SH-SY5Y (cell line): ENCODE data around the gene IGF2R.

Experiments
- GATA2 ChIP-seq: IDR thresholded peaks from 2 replicates; pipeline ENCODE4 v1.6.1; 2011; ENCODE audit warnings: mild to moderate bottlenecking, low read depth, low read length
- GATA3 ChIP-seq: IDR thresholded peaks from 2 replicates; pipeline ENCODE4 v1.6.1; 2011; ENCODE audit warnings: low read depth, mild to moderate bottlenecking, low read length, moderate library complexity

DNA sequence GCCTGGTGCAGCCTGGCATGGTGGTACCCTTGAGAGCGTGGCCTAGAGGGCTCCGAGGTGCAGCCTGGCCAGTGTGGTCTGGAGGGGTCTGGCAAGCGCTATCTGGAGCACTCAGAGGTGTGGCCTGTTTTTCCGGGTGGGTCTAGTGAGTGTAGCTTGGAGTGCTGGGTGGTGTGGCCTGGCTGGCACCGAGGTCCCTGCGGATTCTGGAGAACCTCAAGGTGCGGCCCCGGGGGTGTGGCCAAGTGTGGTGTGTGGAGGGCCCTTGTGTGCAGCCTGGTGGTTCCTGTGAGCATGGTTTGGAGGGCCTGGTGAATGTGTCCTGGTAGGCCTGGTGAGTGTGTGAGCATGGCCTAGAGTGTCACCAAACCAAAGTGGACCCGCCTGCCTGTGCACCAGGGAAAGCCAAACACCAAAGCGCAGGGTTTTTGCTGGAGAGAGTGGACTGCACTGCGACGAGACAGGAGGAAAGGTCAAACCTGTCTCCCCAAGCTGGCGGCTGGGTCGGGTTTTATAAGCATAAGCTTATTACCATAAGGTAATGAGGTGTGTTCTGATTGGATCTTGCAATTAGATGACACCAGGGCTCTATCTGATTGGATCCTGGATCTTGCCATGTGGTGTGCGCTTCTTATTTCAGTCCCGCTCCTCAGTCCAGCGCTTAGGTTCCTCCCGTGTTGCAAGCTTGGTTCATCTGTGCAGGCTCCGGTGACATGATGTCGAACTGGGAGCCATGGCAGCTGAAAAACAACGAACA lies 35.7 kb downstream of the IGF2R start:
- no peak for TF ChIP-seq GATA3
- no peak for TF ChIP-seq GATA2
